Inflammatory macrophage (primary cell): ENCODE data around the gene AJAP1.

ENCODE experiments used
- DNase-seq, 2 donors: peaks; one replicate each; pipeline ENCODE4 v3.0.0-alpha.2; 2020 to 2022

Gene AJAP1

GRCh38 chr1:4702932-4703331 lies 48.5 kb downstream of the AJAP1 start:
- DNase-seq = no peak

DNA sequence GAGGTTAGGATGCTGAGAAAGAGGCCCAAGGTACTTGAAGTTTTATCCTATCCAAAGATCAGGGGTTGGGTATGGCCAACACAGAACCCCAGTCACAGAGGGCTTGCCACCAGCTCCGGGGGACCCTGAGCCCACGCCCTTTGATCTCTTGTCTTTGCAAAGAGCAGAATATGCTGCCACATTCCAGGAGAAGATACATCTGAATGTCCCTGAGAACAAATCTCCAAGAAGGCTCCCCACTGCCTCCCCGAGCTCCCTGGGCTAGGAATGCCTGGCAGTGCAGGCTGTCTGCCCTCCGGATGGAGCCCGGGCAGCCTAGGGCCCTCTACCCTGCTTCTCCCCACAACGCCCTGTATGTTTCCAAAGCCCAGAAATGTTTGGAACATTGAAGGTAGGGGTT lies 49.2 kb downstream of the AJAP1 start:
- DNase-seq = no peak

DNA sequence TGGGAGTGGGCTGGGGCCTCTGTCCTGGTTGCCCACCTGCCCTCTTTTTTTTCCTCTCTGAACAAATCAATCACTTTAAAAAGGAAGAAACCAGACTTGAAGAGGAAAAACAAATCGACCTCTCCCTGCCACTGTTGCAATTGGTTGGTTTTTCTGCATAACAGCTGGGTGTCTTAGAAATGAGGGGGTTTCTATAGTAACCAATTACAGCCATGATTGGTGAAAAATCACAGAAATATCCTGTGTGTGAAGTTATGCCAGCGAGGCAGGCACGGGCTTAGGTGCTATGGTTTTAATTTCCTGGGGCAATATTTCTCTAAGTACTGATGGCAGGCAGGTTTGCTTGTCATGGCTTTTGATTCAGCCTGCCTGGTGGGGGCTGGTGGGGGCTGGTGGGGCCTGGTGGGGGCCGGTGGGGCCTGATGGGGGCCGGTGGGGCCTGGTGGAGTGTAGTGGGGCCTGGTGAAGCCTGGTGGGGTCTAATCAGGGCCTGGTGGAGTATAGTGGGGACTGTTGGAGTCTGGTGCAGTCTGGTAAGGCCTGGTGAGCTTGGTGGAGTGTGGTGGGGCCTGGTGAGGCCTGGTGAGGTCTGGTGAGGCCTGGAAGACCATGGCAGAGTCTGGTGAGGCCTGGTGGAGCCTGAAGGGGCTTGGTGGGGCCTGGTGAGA lies 54.6 kb downstream of the AJAP1 start:
- DNase-seq = no peak

GRCh38 chr1:4709641-4710040 lies 55.2 kb downstream of the AJAP1 start:
- DNase-seq = no peak

DNA sequence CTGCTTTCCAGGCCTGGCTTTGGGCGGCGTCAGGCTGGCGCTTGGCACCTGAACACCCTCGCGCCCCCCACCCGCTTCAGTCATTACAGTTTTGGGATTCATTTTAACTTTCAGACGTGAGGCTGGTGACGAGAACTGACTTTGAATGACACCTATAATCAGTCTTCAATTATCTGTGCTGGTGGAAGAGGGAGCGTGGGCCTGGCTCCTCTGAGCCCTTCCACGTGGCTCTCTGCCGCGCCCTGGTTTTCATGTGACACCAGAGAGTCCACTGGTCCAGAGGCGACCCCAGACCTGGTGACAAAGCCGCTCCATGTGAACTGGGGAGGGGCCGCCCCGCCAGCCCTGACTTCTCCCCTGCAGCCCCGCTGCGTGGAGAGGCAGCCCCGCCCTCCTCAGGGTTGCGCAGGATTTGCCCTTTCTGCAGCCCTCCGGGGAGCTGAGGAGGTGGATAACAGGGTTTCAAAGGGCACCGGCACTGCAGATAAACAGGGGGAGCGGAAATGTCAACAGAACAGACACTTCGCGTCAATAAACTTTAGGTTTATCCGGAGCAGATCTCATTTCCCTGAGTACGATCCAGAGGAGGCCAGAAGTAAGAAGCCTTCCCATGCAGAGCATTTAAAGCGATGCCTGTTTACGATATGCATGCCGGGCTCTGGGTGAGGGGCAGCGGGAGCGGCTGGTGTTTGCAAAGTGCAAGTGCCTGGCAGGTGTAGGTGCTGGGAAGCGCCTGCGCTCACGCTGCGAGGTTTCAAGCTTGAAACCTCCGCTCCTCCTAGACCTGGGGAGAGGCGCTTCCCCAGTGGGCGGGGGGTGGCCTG lies 56.4 kb downstream of the AJAP1 start:
- DNase-seq = no peak

DNA sequence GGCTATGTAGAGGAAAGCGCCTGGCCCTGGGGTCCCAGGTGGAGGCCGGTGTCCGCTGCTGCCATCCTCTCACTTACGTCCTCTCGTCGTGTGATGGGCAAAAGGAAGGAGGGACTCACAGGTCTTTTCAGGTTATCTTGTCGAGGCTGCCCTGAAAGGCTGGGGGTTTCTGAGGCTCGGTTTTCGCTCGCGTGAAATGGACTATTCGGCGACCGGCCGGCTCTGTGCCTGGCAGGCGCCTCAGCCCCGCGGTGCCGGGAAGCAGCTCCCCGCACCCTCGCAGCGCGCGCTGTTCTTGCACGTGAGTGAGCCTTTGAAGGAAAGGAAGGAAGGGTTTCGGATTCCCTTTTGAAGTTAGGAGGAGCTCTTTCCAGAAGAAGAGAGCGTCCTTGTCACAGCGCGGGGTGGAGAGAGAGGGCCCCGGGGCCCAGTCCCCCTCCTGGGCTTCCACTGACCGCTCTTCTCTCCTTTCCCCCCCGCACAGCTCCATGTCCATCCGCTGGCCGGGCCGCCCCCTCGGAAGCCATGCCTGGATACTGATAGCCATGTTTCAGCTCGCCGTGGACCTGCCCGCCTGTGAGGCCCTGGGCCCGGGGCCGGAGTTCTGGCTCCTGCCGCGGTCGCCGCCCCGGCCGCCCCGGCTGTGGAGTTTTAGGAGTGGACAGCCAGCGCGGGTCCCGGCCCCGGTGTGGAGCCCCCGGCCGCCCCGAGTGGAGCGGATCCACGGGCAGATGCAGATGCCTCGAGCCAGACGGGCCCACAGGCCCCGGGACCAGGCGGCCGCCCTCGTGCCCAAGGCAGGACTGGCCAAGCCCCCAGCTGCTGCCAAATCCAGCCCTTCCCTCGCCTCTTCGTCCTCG lies 57.2 kb downstream of the AJAP1 start:
- DNase-seq = no peak

GRCh38 chr1:4713669-4714068 lies 59.3 kb downstream of the AJAP1 start:
- no peak for DNase-seq

GRCh38 chr1:4716406-4716805 lies 62.0 kb downstream of the AJAP1 start:
- no peak for DNase-seq

DNA sequence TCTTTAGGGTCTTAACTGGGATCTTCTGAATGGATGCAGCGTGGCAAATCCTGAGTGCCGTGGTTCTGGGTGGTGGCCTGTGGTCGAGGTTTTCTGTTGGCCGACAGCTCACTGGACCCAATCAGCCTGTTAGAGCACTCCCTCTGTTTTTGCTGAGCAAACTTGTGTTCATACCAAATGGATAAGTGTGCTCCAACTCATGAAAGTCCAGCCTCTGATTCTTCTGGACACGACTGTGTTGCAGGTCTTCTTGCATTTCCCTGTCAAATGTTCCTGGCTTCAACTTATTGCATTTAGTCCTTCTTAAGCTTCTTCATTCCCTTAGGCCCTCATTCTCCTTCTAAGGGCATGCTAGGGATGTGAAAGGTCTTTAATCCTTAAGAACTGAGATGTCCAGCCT lies 63.7 kb downstream of the AJAP1 start:
- no peak for DNase-seq

- DNase-seq = no peak
These were observed 68.7 kb downstream of the AJAP1 start for GRCh38 chr1:4723106-4723505.

- no peak for DNase-seq
These were observed 69.6 kb downstream of the AJAP1 start for GRCh38 chr1:4724001-4724400.

DNA sequence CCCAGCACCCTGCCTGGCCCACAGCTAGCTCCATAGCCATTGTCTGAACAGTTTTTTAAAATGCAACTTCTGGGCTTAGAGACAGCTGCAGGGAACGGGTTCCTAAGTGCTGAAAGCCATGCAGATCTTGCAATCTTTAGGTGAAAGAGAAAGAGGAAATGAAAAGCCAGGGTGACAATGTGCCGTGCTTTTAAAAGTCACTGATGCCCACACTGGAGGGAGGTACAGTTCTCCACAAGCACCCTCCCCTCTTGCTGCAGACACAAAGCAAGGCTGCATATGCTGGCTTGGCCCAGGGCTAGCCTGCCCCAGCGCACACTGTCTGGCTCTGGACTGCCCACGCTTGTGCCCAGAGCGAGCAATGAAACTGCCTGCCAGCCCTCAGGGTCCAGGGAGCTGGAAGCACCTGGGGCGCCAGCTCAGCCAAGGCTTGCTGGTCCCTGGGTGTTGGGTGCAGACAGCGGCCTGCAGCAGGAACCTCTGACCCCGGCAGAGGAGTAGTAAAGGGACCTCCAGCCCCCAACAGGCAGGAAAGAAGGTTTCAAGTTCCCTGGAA lies 70.4 kb downstream of the AJAP1 start:
- DNase-seq = no peak

DNA sequence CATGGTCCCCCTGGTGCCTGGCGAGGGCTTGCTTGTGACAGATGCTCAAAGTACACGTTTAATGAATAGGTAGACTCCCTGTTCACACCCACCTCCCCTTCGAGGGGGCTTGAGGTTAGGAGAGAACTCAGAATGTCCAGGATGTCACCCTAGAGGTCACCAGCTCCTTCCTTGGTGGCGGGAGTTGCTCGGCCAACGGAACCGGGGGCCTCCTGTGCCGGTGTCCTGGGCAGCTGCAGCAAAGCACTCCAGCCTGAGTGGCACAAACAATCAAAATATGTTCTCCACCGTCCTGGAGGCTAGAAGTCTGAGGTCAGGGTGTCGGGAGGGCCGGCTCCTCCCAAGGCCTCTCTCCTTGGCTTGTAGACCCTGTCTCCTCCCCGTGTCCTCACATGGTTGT lies 71.0 kb downstream of the AJAP1 start:
- no peak for DNase-seq

GRCh38 chr1:4726620-4727341 lies 72.4 kb downstream of the AJAP1 start:
- no peak for DNase-seq

DNA sequence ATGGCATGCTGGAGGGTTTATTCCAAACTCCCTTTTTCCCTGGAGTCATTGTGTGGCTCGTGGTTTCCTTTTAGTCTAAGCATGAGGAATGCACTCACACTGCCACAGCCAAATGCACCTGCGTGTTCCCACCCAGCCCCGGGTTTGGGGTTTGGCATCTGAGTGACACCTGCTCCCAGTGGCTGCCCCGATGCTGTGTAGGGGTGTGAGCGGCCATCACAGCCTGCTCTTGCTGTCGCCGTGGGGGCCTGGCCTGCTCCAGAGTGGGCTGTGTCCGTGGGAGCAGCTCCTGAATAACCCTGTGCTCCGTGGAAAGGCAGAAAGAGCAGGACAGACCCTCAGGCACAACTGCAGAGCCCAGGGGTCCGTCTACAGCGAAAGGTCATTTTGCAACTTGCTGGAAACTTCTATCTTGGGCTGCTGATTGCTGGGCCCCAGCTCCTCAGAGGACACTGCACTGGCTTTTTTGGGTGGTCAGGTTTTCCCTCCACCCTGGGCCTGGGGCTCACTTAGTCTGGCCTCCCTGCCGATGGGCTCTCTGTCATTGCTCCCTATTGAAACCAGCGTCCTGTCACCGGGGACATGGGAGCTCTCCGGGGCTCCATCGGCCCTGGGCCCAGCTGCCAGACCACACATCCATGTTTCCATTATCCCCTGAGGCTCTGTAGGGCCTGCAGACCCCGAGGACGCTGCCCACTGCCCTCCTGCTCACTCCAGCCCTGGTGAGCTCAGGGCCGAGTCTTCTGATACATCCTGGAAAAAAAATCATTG lies 74.1 kb downstream of the AJAP1 start:
- DNase-seq = no peak

- DNase-seq = no peak
These were observed 74.7 kb downstream of the AJAP1 start for GRCh38 chr1:4729090-4729471.

DNA sequence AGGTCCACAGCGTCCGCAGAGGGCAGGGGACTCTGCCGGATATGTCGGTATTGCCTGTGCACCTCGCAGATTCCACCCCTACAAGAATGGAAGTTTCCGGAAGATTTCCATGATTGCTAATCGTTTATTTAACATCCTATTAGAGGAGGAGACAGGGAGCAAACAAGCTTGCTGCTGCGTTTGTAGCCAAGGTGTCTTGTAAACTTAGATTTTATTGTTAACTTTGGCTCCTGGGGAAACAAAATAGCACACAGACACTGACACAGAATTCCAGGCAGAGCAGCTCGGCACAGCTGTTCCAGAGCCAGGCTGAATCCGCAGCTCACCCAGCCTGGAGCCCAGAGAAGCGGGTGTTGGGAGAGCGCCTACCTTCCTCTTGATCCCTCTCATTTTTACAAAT lies 75.7 kb downstream of the AJAP1 start:
- no peak for DNase-seq

DNA sequence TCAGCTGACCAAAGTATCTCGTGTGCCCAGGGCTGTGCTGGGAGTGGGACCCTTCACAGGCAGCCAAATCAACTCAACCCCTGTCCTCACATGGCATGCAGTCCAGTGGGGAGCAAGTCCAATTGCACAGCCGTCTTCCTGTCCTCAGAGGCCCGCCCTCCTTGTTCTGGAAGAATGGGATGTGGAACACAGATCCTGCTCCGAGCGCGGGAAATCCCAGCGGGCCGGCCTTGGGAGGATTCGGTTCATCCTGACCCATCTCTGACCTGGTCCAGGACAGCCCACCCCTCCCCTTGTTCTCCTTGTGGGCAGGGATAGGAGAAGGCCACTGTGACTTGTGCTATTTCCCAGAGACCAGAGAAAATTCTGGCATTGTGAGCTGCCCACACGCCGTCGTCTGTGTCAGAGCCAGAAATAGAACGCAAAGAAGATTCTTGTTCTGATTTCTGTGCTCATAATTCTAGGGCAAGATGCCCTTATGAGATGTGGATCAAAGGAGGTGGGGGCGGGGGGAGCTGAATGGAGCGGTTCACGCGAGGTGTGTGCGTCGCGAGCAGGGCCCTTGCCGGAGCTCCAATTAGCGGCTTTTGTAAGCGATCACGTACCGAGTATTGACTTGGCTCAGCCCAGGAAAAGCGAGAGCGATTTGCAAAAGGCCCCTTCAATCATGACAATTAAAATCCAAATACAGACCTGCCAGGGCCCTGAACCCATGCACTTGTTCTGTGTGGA lies 79.2 kb downstream of the AJAP1 start:
- no peak for DNase-seq

DNA sequence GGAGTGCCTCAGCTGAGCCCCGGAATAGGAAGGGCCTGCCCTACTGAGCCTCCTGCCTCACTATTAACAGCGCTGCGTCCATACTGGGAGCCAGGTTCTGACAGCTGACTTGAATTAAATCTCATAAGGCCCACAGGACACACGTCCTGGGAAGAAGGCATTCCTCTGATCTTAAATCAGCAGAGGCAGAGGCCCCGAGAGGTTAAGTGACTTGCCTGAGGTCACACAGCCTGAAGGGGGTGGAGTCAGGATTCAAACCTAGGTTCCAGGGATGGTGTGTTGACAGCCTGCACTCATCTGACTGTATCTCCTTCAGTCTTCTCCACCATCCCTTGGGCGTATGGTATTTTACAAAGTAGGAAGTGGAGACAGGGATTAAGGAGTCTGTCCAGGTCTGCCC lies 79.8 kb downstream of the AJAP1 start:
- no peak for DNase-seq

- DNase-seq = no peak
These were observed 80.4 kb downstream of the AJAP1 start for GRCh38 chr1:4734791-4735190.

DNA sequence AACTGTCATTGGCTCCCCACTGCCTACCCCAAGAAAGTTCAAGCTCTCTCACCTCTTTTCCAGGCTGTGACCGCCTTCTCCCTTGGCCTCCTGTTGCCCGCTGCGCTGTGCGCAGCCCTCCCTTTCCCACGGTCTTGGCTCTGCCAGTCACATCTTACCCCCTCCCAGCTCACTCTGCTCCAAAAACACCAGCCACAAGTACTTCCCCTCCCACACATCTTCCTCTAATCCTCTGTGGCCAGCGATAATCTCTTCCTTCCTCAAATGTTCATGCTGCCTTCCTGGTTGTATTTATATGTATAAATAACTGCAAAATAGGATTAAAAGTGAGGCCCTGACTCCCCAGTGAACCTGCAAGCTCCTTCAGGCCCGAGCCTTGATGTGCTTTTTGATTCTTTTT lies 81.8 kb downstream of the AJAP1 start:
- DNase-seq = peak; percentile 52 to 74
